Measurements from ENCODE around the gene CREB5.

CREB5 gene

DNA sequence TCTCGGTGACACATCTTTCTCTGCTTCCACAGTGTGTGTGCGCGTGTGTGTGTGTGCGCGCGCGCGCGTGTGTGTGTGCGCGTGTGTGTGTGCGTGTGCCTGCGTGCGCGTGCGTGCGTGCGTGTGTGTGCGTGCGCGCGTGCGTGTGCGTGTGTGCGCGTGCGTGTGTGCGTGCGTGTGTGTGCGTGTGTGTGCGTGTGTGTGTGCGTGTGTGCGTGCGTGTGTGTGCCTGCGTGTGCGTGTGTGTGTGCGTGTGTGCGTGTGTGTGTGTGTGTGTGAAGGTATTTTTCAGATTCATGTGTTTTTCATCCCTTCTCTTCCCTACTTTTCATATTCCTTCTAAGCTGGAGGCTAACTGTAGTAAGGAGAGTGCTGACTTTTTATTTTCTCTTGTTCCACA lies 148.4 kb downstream of the CREB5 start:
- in situ Hi-C loops (cut with MboI; ENCODE audit: low pct_unique_long_range_greater_than_20kb, low sequenced_read_pairs), result no loop called here
- no peak for DNase-seq

DNA sequence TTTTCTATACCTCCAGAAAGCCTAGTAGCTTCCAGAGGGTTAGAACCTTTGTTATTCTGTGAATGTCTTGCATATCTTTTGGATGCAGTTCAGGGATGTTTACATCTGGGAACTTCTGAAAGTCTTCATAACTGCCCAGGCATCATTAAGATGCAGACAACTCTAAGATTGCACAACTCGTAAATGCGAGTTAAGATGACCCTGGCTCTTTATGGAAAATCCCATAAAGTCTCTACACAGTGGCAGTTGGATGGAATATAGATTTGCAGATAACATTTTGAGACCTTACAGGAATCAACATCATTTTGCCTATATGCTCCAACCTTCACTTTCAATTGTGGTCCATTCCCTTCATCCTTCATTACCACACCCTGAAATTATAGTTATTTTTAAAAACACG lies 151.7 kb downstream of the CREB5 start:
- DNase-seq, result no peak
- in situ Hi-C loops (cut with MboI; ENCODE audit: low pct_unique_long_range_greater_than_20kb, low sequenced_read_pairs), result no loop called here

DNA sequence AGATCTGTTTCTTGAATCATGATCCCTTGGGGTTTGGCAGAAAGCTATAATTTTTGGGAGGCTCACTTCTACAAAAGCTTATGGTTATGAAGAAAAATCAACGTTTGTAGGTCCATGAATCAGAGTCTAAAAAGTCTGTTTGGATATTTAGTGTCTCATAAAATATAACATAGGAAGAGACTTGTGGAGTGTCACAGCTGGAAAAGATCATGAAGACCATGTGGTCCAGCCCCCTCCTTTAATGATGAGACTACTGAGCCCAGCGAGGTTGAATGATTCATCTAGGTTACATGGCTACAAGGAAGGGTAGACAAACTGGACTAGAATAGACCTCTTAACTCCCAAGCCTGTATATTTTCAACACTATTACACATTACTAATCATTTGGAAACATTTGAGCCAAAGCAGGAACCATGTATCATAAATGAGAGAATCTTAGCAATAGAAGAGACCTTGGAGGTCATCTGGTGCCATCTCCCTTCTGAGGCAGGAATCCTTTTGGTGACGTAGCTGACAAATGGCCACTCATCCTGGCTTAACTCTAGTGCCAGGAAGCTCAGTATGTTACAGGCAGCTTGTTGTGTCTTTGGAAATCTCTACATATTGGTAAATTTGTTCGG lies 152.5 kb downstream of the CREB5 start:
- in situ Hi-C loops (cut with MboI; ENCODE audit: low pct_unique_long_range_greater_than_20kb, low sequenced_read_pairs), result no loop called here
- no peak for DNase-seq

DNA sequence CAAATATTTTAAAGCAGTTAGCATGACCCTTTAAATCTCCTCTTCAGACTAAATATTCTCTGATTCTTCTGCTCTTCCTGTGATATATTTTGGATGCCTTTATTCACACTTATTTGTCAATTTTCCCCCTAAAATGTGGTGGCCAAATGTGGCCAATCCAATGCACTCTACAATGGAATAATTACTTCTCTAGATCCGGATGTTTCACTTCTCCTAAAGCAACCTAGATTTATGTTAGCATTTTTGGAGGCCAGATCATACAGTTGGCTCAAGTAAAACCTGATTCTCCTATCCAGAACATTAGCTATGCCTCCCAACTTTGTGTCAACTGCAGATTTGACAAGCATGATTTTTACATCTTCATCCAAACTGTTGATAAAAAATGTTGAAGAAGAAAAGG lies 153.7 kb downstream of the CREB5 start:
- in situ Hi-C loops (cut with MboI; ENCODE audit: low pct_unique_long_range_greater_than_20kb, low sequenced_read_pairs), result no loop called here
- no peak for DNase-seq

DNA sequence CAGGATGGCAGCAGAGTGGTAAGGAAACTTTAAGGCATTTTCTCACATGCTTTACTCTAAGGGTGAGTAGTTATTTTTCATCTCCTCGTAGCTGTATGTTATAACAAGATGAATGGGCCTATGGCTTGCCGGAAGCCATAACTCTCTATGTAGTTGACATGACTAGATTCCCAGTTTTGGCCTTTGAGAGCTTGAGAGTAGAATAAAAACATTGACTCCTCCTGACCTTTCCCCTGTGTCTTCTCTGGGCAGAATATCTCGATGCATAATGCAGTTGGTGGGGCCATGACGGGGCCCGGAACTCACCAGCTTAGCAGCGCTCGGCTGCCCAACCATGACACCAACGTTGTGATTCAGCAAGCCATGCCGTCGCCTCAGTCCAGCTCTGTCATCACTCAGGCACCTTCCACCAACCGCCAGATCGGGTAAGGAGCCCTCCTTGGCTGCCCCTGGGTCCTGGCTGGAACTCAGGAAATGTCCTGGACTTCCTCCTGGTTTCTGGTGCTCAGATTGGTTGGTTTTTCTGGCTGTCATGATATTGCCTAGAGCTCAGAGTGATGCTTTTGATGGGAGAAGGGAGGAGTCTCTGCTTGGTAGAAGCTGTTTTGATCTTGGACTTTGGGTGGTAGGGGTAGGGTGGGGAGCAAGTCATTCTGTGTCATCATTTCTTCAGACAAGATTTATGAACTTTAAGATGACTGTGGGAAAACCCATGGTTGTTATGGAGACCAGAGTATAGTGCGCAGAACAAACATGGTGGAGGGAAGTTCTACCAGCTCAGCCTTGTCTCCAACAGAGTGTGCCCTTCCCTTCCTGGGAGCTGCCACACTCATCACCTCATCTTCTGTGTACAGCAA lies 158.0 kb downstream of the CREB5 start:
- in situ Hi-C loops (cut with MboI; ENCODE audit: low pct_unique_long_range_greater_than_20kb, low sequenced_read_pairs), result no loop called here
- DNase-seq, result no peak

DNA sequence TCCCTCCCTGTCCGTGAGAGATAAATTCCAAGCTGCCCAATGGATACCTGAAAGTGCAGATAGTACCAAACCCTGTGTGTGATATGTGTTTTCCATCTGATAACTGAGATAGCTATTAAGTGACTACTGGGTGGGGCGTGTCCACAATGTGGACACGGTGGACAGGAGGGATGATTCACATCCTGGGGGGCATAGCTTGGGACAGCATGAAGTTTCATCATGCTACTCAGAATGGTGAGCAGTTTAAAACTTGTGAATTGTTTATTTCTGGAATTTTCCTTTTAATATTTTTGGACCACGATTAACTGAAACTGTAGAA lies 158.6 kb downstream of the CREB5 start:
- no peak for DNase-seq
- in situ Hi-C loops (cut with MboI; ENCODE audit: low pct_unique_long_range_greater_than_20kb, low sequenced_read_pairs), result no loop called here

DNA sequence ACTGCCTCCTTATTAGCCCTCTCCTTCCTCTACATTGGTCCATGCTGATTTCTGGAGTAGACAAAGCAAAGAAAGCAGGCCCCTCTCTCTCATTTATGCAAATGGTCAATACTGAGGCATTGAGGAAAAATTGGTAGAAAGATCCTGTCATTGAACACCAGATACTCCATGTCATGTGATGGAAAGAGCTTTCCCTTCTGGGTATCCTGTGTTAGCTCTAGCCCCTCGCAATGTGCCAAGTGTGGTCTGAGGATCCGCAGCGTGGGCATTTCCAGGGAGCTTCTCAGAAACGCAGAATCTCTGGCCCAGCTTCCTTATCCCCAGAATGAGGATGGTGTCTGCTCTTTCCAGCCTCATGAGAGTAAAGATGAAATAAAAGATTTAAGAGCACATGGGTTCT lies 159.1 kb downstream of the CREB5 start:
- in situ Hi-C loops (cut with MboI; ENCODE audit: low pct_unique_long_range_greater_than_20kb, low sequenced_read_pairs), result no loop called here
- no peak for DNase-seq

DNA sequence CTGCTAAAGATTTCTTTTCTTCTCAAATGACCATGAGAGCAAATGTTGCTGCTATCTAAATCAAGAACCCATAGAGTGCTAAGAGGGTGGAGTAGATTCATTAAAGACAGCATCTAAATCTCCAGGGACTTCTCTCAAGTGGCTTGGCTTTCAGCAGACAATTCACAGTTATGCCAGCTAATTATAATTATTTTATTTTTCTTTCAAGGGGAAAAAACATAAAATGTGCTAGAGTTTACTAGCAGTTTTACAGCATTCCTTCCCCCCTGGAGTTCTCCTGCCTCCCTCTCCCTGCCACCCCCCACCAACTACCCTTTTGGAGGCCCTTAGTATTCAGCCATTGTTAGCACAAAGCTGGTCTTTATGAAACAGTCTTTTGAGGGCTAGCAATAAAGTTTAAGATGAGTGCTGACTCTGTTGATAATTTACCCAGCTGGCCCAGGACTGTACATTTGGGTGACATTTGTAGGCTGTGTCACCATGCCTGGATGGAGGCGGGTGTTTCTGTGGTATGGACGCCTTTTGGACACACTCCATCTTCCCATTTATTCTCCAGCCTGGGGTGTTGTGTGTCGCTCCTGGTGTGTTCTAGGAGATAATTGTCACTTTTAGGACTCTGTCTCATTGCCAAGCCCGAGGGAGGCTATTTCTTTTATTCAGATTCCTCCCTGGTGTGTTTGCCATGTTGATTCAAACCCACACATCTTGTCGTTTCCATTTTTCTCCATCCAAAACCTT lies 160.2 kb downstream of the CREB5 start:
- in situ Hi-C loops (cut with MboI; ENCODE audit: low pct_unique_long_range_greater_than_20kb, low sequenced_read_pairs), result no loop called here
- DNase-seq, result no peak

DNA sequence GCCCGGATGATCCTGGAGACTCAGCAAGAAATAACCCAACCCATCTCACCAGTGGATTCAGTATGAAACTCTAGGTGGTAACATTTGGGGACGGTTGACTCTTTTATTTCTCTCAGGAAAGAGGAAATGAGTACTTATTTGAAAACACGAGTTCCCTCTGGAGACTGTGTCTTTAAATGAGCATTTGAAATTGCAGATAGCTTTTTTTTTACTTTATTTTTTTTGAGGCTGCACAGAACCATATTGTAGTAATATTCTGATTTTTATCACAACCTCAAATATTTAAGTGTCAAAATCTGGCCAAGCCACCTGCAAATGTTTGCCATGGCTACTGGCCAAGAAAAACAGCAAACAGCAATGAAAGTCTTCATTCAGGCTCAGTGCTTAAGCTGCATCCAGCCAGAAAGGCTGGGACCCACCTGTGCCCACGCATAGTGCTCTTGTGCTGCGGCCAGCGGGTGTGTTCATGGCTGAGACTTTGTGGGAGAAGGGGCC lies 160.8 kb downstream of the CREB5 start:
- in situ Hi-C loops (cut with MboI; ENCODE audit: low pct_unique_long_range_greater_than_20kb, low sequenced_read_pairs), result no loop called here
- DNase-seq, result no peak

DNA sequence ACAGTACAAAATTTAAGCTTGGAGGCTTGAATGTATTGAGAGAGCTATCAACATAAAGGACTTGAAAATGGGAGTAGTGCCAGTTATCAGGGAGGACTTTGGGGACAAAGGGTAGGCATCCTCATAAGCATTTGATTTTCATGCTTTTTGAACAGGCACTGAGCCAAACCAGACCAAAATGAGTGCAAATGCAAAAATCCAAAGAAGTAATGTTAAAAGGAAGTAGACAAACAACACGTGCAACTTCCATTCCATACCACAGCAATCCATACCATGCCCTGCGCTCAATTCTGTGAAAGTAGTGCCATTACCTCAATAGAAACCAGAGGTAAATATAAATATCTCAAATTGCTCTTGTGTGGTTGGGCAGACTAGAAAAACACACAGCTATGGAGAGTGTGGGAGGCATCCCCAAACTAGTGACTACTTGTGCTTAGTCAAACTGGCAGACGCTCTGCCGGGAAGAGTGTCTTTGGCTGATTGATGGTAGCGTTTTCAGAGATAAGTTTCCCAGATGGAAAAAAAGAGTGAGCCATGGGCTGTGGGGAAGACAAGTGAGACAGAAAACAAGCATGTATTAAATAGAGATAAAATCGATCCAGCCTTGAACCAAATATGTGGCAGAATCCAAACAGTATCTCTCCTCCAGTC lies 161.5 kb downstream of the CREB5 start:
- in situ Hi-C loops (cut with MboI; ENCODE audit: low pct_unique_long_range_greater_than_20kb, low sequenced_read_pairs), result no loop called here
- DNase-seq, result no peak

DNA sequence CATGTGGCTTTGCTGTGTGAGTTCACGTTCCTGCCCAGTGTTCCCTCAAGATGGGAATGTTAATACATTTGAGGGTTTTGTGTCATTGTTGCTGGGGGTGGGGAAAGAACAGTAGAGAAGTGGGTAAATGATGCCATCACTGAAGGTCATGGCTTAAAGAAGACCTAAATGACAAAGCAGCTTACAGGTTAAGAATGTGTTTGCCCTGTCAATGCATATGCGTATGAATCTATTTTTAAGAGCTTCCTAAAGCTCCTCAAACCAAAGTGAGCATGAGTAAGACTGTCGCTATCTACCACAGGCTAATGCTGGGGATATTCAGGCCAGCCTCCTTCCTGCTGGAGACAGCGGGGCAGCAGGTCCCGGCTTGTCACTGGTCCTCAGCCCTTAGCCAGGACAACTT lies 162.9 kb downstream of the CREB5 start:
- in situ Hi-C loops (cut with MboI; ENCODE audit: low pct_unique_long_range_greater_than_20kb, low sequenced_read_pairs), result no loop called here
- DNase-seq, result no peak

DNA sequence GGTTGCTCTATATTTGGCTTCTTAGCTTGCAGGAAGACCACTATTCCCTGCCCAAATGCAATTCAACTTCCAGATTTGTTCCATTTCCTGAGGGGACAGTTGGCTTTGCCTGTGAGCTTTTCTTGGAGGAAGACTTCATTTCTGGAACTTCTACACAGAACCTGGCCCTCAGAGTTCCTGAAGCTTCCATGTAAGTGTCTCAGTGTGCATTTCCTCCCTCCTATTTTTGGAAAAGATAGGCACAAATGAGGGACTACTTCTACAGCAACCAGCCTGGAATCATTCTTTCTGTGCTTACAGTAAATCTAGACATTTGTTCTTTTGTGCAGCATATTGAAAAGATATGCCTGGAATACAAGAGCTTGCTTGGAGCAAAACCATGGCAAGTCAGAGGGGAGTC lies 164.3 kb downstream of the CREB5 start:
- DNase-seq, result no peak
- in situ Hi-C loops (cut with MboI; ENCODE audit: low pct_unique_long_range_greater_than_20kb, low sequenced_read_pairs), result no loop called here

DNA sequence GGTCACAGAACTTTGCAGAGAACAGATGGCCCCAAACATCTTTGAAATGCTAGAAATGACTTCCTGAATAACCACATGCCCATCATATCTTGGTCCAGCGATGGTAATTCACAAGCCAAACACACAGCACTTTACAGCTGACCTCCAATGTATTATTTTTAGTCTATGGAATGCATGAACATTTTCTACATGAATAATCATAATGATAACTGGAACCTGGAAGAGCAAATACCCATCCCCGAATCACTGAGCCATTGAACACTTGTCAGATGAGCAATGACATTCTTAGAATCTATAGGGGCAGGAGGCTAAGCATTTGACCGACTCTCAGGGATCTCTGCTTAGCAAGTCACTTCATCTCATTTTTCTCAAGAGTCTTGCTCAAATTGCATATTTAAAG lies 167.3 kb downstream of the CREB5 start:
- DNase-seq, result no peak
- in situ Hi-C loops (cut with MboI; ENCODE audit: low pct_unique_long_range_greater_than_20kb, low sequenced_read_pairs), result no loop called here

DNA sequence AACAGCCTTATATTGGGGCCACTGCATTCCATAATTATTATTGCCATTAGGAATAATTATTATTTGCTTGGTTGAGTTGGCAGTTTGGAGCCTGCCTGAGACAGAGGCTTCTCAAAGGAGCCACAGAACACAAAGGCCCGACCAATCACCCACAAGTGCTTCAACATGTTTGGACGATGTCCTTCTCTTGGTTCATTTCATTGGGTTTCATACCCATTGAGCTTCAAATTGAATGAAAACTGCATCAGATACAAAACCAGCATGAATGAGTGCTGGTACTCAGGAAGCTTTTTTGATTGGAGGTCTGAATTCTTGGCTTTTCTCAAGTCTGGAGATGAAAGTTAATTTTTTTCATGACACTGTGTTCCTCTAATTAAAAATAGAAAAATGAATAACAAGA lies 168.3 kb downstream of the CREB5 start:
- in situ Hi-C loops (cut with MboI; ENCODE audit: low pct_unique_long_range_greater_than_20kb, low sequenced_read_pairs), result no loop called here
- DNase-seq, result no peak

DNA sequence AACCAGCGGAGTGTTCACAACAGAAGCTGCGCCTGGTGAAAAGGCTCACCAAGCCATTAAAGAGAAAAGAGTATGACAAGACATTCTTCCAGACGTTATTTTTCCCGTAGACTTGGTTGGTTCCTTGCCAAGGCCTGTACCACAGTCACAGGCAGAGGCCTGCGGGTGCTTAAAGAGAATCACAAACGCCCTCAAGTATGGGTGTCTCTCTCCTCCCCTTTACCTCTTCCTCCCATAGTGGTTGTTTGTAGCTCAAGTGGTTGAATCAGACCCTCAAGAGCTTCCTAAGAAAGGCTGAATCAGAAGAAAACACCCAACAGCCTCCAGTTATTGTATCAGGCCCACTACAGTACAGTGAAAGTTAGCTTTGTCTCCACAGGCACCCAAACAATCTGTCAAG lies 169.0 kb downstream of the CREB5 start:
- no peak for DNase-seq
- in situ Hi-C loops (cut with MboI; ENCODE audit: low pct_unique_long_range_greater_than_20kb, low sequenced_read_pairs), result no loop called here

DNA sequence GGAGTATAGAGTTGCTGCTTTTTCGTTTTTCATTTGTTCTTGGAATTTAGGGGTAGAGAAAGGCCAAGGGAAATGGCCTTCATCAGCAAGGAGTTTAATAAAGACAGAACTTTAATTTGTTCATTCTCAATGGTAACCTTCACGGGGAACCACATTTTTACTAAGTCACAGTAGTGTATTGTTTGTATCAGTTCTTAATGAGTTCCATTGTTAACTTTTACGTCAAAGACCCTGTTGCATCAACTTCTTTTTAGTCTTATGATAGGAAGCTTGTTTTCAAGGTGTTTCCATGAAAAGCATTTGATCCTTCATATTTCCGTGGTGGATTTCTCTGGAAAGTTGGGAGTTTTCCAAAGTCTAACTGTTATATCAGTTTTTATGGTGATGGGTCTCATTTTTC lies 169.9 kb downstream of the CREB5 start:
- no peak for DNase-seq
- in situ Hi-C loops (cut with MboI; ENCODE audit: low pct_unique_long_range_greater_than_20kb, low sequenced_read_pairs), result no loop called here

DNA sequence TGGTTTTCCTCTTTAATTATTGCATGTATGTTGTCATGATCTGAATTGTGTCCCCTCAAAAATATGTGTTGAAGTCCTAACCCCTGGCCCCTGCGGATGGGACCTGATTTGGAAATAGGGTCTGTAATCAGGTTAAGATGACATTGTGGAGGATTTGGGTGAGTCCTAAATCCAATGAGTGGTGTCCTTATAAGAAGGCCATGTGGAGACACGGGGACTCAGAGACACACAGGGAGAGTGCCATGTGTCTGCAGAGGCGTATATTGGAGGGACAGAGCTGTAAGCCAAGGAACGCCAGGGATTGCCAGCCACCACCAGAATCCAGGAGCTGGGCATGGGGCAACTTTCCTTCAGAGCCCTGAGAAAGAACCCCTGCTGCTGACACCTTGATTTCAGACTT lies 171.9 kb downstream of the CREB5 start:
- DNase-seq, result no peak
- in situ Hi-C loops (cut with MboI; ENCODE audit: low pct_unique_long_range_greater_than_20kb, low sequenced_read_pairs), result no loop called here

DNA sequence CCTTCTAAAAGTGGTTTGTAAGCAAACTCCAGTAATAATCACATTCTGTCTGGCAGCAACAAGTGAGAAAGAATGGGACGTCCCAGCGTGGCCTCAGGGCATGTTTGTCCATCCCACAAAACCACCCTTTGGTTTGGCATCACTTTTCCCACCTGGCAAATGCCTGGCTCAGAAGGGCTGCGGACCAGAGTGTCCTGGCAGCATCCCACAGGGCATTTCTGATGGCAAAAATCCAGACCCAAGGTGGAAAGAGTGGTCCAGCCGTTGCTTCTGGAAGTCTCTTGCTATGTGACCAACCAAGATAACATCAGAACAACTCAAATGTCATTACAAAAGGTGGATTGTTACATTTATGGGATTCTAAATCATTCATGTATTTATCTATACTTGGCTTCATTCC lies 174.4 kb downstream of the CREB5 start:
- in situ Hi-C loops (cut with MboI; ENCODE audit: low pct_unique_long_range_greater_than_20kb, low sequenced_read_pairs), result no loop called here
- DNase-seq, result no peak

DNA sequence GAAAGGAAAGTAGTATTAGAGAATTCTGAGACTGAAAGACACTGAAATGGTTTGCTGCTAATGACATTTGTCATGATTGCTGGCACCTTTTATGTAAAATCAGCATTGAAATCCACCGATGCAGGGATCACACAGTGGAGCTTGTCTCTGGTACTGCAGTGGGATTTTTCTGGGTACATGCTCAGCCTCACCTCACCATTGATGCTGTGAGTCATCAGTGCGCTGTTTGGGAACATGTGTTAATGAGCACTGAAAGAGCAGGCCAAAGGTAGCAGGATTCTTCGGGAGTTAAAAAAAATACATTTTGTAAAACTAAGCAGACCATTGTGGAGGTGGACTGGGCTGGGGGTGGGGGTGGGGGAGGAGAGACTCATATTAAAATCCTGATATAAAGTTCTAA lies 174.9 kb downstream of the CREB5 start:
- no peak for DNase-seq
- in situ Hi-C loops (cut with MboI; ENCODE audit: low pct_unique_long_range_greater_than_20kb, low sequenced_read_pairs), result no loop called here

DNA sequence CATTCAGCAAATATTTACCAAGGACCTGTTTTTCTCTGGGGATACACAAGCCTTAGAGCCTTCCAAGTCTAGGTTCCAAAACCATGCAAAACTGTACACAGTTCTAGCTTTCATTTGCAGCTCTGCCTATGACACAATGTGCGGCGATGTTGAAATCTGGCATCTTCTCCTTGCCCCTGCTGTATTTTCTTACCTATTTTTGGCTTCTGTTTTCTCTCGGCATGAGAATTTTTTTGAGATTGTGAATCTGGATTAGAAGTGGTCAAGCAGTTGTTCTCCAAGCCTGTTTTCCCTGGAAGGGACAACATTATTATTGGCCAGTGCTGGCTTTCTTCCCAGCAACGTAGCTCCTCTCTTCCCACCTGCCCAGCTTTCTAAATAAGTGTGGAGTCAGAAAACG lies 176.3 kb downstream of the CREB5 start:
- in situ Hi-C loops (cut with MboI; ENCODE audit: low pct_unique_long_range_greater_than_20kb, low sequenced_read_pairs), result no loop called here

More for the DNA sequence above, 176.3 kb downstream of the CREB5 start:
- no peak for DNase-seq
